Effector CD8-positive, alpha-beta T cell (primary cell): ENCODE results near the gene DUSP7.

Experiments used
- DNase-seq: peaks from one replicate; lab custom pipeline; 2025; lab: John Stamatoyannopoulos, UW

DUSP7 gene

GRCh38 chr3:52026041-52026440 lies 30.3 kb downstream of the DUSP7 start:
- no peak for DNase-seq

- DNase-seq = no peak
Observed at GRCh38 chr3:52025453-52025852, 30.9 kb downstream of the DUSP7 start.

GRCh38 chr3:52024765-52025452 lies 31.5 kb downstream of the DUSP7 start:
- DNase-seq = no peak

- DNase-seq = no peak
Observed at GRCh38 chr3:52023860-52024764, 32.3 kb downstream of the DUSP7 start.

GRCh38 chr3:52023101-52023770 lies 33.1 kb downstream of the DUSP7 start:
- no peak for DNase-seq

- no peak for DNase-seq
Observed at GRCh38 chr3:52022323-52023100, 33.9 kb downstream of the DUSP7 start.

GRCh38 chr3:52021489-52022268 lies 34.7 kb downstream of the DUSP7 start:
- no peak for DNase-seq

GRCh38 chr3:52020796-52021195 lies 35.6 kb downstream of the DUSP7 start:
- DNase-seq = no peak

- no peak for DNase-seq
Observed at GRCh38 chr3:52019352-52020080, 36.9 kb downstream of the DUSP7 start.

GRCh38 chr3:52018319-52019000 lies 37.9 kb downstream of the DUSP7 start:
- no peak for DNase-seq

- DNase-seq = no peak
Observed at GRCh38 chr3:52017586-52017985, 38.8 kb downstream of the DUSP7 start.

- DNase-seq = no peak
Observed at GRCh38 chr3:52015438-52016228, 40.7 kb downstream of the DUSP7 start.

GRCh38 chr3:52014613-52015012 lies 41.8 kb downstream of the DUSP7 start:
- DNase-seq = no peak

- DNase-seq = no peak
Observed at GRCh38 chr3:52013802-52014598, 42.4 kb downstream of the DUSP7 start.

- DNase-seq = no peak
Observed at GRCh38 chr3:52012699-52013098, 43.7 kb downstream of the DUSP7 start.

GRCh38 chr3:52010431-52010830 lies 45.9 kb downstream of the DUSP7 start:
- no peak for DNase-seq

GRCh38 chr3:52007291-52007690 lies 49.1 kb downstream of the DUSP7 start:
- no peak for DNase-seq

- DNase-seq = no peak
Observed at GRCh38 chr3:52006820-52007133, 49.6 kb downstream of the DUSP7 start.
